ENCODE measurements around the gene PTPRD. TPM values are rescaled to one million over a fixed set of nuclear protein-coding genes. Genes with fewer than 3 reads are reported as not detected.
A peak's percentile ranks its signal among the peaks of the same experiment; 100 is the strongest.

Gene PTPRD
- total RNA-seq, result 100 to 1,000 TPM in 3 of 4 donors, 10 to 100 TPM in 1; 85.8 to 169 (median 135) TPM

- Histone ChIP-seq H3K36me3 (no peaks in the 10 kb centered on the region), H3K4me3 (peak within 1 kb of the TSS; percentile 5 to 44 (median 26)), H3K27ac (no peak within 1 kb of the TSS), H3K4me1 (peaks cover 0 to 6% (median 0%) of the 10 kb centered on the region in 4 donors), H3K27me3 (no peaks in the 10 kb centered on the region), H3K9me3 (peaks cover 0 to 9% (median 0%) of the 10 kb centered on the region in 4 donors)
- no peak for DNase-seq
- no peak for TF ChIP-seq POLR2A (IDR thresholded peaks at IDR 0.05)
- TF ChIP-seq CTCF (IDR thresholded peaks at IDR 0.05), result peak in 2 of 6 experiments; percentile 19 to 24
Measured at GRCh38 chr9:10612641-10613398, at the start of gene PTPRD. Gene PTPRD (minus strand): TSS chr9:10613002.

GRCh38 chr9:10661994-10662393 is 49.2 kb upstream of the PTPRD start:
- no peak for DNase-seq
- no peak overlapping the region for H3K27ac ChIP-seq
- no peaks in the 10 kb centered on the region for H3K36me3 ChIP-seq
- no peaks in the 10 kb centered on the region for H3K27me3 ChIP-seq
- H3K9me3 ChIP-seq, result no peaks in the 10 kb centered on the region
- no peaks in the 10 kb centered on the region for H3K4me1 ChIP-seq
- TF ChIP-seq CTCF (IDR thresholded peaks at IDR 0.05) (no peak), POLR2A (IDR thresholded peaks at IDR 0.05) (no peak)
- no peak overlapping the region for H3K4me3 ChIP-seq

- no peaks in the 10 kb centered on the region for H3K36me3 ChIP-seq
- TF ChIP-seq POLR2A (IDR thresholded peaks at IDR 0.05) (no peak), CTCF (IDR thresholded peaks at IDR 0.05) (no peak)
- no peaks in the 10 kb centered on the region for H3K9me3 ChIP-seq
- H3K27me3 ChIP-seq, result no peaks in the 10 kb centered on the region
- DNase-seq, result no peak
- H3K4me1 ChIP-seq, result no peaks in the 10 kb centered on the region
- no peak overlapping the region for H3K27ac ChIP-seq
- H3K4me3 ChIP-seq, result no peak overlapping the region
Measured at GRCh38 chr9:10661376-10661775, 48.6 kb upstream of the PTPRD start.

- DNase-seq, result no peak
- Histone ChIP-seq H3K9me3 (peaks cover 0 to 7% (median 0%) of the 10 kb centered on the region in 4 donors), H3K36me3 (no peaks in the 10 kb centered on the region), H3K27ac (no peak overlapping the region), H3K27me3 (no peaks in the 10 kb centered on the region), H3K4me1 (no peaks in the 10 kb centered on the region), H3K4me3 (no peak overlapping the region)
- no peak for TF ChIP-seq CTCF (IDR thresholded peaks at IDR 0.05)
Measured at GRCh38 chr9:10651012-10651411, 38.2 kb upstream of the PTPRD start.

- no peaks in the 10 kb centered on the region for H3K27me3 ChIP-seq
- peaks cover 0 to 7% (median 0%) of the 10 kb centered on the region in 4 donors for H3K9me3 ChIP-seq
- no peak overlapping the region for H3K27ac ChIP-seq
- no peaks in the 10 kb centered on the region for H3K36me3 ChIP-seq
- no peaks in the 10 kb centered on the region for H3K4me1 ChIP-seq
- TF ChIP-seq POLR2A (IDR thresholded peaks at IDR 0.05) (no peak), CTCF (IDR thresholded peaks at IDR 0.05) (no peak)
- DNase-seq, result no peak
- no peak overlapping the region for H3K4me3 ChIP-seq
Measured at GRCh38 chr9:10649076-10649475, 36.3 kb upstream of the PTPRD start.

Measured in Peyer's patch (tissue), 4 donors.